HG02884 (cell line): Measurements from ENCODE around the gene HPS6.

Experiments used
- ATAC-seq: cut with Tn5 transposase; IDR thresholded peaks from one replicate; pipeline ENCODE4 v1.9.1; 2021; ENCODE audit warnings: mild to moderate bottlenecking, moderate library complexity; ENCODE audit not compliant: unreplicated experiment

Gene HPS6

DNA sequence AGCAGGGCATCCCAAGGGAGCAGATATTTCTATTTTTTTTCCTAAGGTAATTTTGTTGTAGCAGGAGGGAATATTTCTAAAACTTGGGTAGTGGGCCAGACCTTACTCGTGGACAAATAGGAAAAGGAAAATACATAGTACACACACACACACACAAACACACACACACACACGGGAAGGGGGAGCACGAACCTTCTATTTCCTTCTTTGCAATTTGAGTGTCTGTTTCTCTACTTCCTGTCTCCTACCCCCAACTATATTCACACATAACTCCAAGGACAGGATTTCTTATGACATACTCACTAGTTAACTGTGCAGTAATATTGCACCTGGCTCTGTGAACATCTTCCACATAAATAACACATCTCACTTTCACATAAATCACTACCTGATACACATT is 50.6 kb downstream of the HPS6 start:
- no peak for ATAC-seq

GRCh38 chr10:102116656-102117055 is 51.5 kb downstream of the HPS6 start:
- ATAC-seq: no peak
